Fibroblast of peridontal ligament (primary cell): ENCODE measurements around the gene RCSD1.
A peak's percentile ranks its signal among the peaks of the same experiment; 100 is the strongest.

ENCODE experiments used
- DNase-seq: peaks from one replicate; pipeline ENCODE4 v3.0.0-alpha.2; 2010; ENCODE audit errors: extremely low read depth

The RCSD1 gene

DNA sequence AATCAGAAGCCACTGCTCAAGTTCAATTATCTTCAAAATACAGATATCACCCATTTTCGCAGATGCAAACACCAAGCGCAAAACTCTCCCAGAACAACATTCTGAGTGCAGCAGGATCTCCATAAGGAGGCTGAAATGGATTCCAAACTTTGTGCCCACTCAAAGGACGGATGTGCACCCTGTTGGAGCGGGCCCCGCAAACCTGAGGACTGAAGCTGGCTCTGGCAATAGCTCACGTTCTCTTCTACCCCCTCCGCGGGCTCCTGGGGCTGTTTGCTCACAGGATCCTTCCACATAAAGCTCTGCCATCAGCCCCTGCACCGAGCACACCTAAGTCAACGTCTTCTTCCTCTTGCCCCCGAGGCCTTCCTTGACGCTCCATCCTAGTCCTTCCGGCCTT, 11.7 kb upstream of the RCSD1 start:
- no peak for DNase-seq

GRCh38 chr1:167618789-167619188, 11.2 kb upstream of the RCSD1 start:
- no peak for DNase-seq

DNA sequence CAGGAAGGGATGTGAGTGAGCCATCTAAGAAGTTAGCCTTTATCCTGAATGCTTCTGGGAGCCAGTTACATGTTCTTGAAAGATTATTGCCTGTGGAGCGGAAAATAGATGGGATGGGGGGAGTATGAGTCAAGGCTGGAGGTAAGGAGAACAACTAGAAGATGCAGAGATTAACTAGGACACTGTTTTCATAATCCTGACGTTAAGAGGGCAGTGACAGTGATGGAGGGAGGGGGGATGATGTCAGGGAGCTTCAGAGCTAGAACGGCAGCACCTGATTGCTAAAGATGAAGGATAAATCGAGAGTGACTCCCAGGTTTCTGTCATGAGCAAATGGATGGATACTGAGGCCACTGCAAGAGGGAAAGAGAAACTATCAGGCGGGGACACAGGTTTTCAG, 10.0 kb upstream of the RCSD1 start:
- DNase-seq, result no peak

GRCh38 chr1:167621780-167622313, 8.2 kb upstream of the RCSD1 start:
- DNase-seq, result no peak

DNA sequence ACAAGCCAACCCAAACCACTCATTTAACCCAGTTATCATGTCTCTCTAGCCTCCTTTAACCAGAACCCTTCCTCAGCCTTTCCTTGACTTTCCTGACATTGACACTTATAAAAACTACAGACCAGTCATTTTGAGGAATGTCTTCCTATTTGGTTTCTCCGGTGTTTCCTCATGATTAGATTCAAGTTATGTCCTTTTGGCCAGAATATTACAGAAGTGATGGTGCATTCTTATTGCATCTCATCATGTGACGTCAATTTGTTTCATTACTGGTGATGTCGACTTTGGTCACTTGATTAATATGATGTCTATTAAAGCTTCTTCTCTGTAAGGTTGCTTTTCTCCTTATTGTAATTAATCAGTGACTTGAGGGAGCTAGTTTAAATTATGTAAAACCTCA, 6.1 kb upstream of the RCSD1 start:
- no peak for DNase-seq

GRCh38 chr1:167625040-167625823, 4.8 kb upstream of the RCSD1 start:
- no peak for DNase-seq

DNA sequence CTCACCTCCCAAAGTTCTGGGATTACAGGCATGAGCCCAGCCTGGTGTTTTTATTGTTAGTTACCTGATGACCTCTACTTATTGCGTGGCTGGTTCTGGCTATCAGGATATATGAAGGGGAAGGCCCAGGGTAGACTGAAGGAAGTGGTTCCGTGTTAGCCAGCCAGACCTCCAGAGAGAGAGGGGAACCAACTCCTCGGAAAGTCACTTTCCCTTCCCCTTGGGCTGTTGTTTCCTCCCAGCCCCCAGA, 2.5 kb upstream of the RCSD1 start:
- no peak for DNase-seq

DNA sequence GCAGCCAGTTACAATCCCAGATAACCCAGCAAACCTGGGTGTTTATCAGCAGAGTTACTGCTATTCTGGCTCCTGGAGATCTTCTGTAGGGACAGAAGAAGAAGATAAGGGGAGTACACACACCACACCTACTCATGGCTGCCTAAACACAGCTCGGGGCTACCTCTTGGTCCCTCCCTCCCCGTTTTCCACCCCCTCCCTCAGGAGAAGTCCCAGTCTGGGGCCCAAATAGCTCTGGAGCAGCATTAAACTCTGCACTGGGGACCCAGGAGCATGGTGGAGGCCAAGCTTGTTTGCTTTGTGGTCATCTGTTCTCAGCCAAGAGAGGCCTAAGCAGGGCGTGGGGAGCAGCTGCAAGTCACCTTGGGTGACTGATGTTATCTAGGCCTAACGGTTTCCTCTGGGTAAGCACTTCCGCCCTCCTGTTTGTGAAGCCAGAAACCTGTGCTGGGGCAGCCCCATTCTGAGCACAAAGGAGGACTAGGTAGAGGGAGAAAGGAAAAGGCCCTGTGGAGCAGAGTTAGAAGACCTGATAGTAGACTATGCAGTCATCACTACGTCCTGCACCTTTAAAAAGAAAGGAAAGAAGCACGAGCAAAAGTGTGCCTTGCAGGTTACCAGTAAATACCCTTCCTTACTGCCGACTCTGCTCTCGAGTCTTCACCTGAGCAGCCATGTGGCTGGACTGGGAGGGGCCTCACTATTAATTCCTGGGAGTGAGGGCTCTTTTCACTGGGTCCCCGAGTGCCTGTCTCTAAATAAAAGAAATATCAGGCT, 2.0 kb upstream of the RCSD1 start:
- no peak for DNase-seq

DNA sequence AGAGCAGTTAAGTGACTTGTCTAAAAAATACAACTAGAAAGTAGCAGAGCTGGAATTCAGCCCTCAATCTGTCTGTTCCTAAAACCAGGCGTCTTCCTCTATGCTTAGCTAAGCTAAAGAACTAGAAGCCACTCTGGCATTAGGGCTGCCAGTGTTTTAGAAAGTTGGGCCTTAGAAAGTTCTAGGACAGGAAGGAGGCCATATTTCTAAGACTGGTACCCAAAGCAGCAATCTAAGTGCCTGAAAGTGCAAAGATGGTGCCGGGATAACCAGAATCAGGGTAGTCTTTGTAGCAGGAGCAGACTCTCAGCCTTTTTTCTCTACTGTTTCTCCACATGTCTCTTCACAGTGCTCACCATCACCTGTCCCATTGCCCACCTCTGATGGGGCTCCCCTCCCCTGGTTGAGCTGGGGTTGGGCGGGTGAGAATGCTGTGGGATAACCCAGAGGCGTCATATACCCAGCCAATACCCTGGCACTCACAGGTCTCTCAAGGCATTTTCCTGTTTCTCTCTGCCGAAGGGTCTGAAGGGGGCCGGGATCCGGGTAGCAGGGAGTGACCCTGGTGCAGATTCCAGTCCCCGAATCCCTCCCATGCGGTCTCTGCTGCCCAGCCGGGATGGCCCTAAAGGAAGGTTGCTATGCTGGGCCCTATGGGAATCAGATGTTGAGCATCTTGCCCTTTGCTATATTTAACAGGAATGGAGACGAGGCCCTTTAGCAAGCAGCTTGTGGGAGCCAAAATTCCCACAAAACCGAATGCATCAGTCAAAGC, 1.1 kb upstream of the RCSD1 start:
- DNase-seq, result no peak

DNA sequence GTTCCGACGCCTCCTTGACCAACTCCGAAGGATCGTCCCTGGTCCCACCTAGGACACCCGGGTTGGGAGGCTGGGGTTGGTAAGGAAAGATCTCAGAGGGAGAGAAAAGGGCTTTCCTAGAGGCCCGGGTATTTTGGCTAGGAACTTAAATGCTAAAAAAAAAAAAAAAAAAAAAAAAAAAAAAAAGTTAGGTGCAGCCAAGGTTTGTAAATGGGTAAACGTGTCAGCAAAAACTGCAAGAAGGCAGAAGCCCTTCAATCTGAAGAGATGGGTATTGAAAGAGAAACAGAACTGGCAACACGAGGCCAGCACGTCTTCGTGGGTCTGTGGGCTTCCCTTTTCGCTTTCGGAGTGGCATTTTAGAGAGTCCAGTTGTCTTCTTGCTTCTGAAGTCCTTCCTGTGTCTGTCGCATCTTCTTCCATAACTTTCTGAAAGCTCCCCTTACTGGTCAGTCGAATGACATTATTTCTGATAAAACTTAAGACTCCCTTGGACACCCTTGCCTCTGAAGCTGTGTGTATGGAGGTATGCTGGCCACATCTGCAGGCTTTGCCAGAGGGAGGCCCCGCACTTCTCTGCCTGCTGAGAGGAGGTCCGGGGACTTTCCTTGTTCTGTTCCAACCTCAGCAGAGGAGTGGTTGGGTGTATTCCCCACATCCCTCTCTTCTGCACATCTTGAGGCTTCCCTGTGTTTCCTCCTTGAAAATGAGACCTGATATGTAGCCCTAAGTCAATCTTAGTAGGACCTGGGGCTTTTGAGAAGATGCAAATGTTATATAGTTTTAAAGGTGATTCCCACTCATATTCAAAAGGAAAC, 745 bp downstream of the RCSD1 start:
- DNase-seq, result no peak

DNA sequence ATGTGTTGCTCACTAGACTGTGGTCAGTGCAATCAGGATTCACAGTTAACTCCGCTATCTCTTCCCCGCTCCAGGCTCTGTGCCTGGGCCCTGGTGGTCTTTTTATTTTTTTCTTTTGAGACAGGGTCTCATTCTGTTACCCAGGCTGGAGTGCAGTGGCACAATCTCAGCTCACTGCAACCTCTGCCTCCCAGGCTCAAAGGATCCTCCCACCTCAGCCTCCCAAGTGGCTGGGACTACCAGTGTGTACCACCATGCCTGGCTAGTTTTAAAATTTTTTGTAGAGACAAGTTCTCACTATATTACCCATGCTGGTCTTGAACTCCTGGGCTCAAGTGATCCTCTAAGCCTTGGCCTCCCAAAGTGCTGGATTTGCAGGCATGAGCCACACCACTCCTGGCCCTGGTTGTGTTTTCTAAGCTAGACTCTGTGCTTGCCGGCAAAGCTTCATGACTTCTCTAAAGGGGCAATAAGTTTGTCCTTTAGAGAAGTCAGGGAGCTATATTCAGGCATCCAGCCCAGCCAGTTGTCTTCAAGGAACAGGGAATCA, 1.4 kb downstream of the RCSD1 start:
- DNase-seq, result no peak

DNA sequence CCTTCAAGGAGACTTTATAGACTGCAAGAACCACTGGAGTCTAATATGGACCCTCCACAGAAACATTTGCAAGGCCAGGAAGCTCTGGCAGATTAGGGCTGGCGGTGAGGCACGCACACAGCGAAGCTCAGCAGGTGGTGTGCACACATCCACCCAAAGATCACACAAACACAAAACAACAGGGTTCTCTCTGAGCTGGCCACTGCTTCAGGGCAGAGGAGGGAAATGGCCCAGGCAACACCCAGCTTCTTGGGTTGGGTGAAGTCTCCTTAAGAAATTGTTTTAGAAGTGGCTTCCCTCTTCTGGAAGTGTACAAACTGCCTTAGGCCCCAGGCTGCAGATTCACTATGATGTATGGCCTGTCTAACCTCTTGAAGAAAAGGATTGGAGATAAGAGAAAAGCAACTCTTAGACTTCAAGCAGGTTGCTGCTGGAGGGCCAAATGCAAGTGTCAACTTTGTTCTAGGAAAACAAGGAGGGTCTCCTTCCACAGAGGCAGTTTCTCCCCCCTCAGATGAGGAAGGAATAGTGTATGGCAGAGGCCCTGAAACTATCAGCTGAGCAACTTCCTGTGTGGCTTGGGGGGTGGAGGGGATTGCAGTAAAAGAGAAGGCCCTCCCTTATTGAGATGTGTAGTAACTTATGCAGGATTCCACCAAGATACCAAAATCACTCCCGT, 2.0 kb downstream of the RCSD1 start:
- DNase-seq, result no peak

- DNase-seq, result no peak
Measured at GRCh38 chr1:167633258-167633944, 3.4 kb downstream of the RCSD1 start.

DNA sequence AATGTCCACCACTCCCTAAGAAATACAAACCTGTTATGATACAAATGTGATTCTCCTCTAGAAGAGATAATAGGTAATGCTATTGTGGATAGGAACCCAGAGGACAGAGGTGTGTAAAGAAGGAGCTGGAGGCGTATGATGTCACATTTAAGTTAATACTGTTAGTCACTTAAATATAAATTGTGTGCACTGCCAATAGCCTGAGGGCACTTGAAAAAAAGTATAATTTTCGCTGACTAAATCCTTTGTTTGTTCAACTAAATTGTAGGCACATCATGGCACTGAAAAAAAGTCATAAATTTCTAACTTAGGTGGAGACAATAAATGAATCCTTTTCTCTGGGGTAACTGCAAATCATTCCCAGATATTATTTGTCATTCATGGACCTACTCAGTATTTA, 4.4 kb downstream of the RCSD1 start:
- DNase-seq, result no peak

- DNase-seq, result peak; percentile 44
Measured at GRCh38 chr1:167635156-167635648, 5.2 kb downstream of the RCSD1 start.

DNA sequence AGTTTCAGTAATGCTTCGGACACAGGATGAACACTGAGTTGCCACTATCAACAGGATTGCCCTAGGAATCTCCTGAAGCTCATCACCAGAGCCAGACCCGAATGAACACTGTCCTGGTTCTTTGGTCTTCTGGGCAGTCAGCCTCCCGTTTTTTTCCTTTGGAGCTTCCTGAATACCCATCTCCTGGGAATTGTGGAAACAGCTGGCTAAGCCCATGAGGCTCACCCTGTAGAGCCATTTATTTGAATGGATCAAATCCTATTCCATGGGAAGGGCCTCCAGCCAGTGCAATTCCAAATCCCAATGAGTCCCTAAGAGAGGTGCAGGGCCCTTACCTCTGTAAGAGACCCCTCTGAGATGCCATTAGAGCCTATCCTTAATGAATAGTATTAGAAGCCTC, 5.9 kb downstream of the RCSD1 start:
- DNase-seq, result no peak

DNA sequence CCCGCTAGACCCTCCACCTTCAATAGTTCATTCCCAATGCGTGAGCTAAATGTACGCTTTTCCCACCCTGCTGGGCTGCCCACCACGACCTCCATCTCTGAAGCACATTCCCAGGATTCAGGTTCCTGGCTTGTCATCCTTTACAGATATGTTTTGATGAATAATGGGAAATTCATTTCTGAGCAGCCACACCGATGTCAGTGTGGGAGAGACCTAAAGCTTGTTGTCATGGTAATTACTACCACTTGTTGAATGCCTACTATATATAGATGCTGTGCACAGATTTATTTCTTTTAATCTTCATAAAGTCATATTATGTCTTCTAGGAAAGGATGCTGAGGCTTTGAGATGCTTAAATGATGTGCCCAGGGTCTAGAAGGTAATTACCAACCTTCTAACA, 8.0 kb downstream of the RCSD1 start:
- DNase-seq, result no peak

- DNase-seq, result no peak
Measured at GRCh38 chr1:167640051-167640450, 10.0 kb downstream of the RCSD1 start.

DNA sequence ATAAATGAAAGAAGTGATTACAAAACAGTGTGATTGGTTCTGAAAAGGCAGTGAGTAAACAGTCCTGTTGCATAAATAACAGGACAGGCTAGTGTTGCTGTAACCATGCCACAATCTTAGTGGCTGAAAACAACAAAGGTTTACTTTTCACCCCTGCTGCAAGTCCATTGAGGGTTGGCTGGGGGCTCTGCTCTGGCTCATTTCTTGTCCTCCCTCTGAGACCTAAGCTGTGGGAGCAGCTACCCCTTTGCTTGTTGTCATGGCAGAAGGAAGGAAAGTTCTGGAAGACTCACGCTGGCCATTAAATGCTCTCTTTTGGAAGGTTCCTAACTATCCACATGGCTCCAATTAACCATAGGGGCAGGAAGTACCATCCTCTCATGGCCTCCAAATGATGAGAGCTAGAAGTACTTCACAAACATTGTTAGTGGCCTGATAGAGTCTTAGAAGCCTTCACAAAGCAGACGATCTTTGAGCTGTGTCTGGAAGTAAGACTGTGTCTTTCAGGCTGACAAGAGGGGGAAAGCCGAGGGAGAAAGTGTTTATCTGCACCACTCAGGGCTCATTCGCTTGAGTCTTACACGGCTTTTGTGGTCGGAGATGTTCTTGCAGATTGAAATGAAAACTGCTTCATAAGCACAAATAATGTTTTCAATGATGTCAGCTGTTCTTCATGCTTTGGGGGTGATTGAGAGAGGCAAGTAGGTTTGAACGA, 11.9 kb downstream of the RCSD1 start:
- no peak for DNase-seq

GRCh38 chr1:167642501-167642826, 12.4 kb downstream of the RCSD1 start:
- DNase-seq, result no peak
